GM12878 (cell line): ENCODE data around the gene HTT-AS. TPM values are rescaled to one million over a fixed set of nuclear protein-coding genes. Genes with fewer than 3 reads are reported as not detected.

ENCODE experiments used
- BCL11A ChIP-seq: IDR thresholded peaks from 2 replicates; pipeline ENCODE4 v1.6.1; 2011; ENCODE audit warnings: low read depth, low read length
- BMI1 ChIP-seq: fragments of 450-650 bp; IDR thresholded peaks from 2 replicates; pipeline ENCODE4 v1.6.1; 2016; ENCODE audit warnings: mild to moderate bottlenecking, moderate library complexity, borderline replicate concordance
- EED ChIP-seq: sonication (generic); IDR thresholded peaks from 2 replicates; pipeline ENCODE4 v1.6.1; 2016; ENCODE audit warnings: antibody characterized with exemption, low read depth
- FOS ChIP-seq: IDR thresholded peaks from 3 replicates; pipeline ENCODE4 v1.6.1; 2011; ENCODE audit warnings: borderline replicate concordance; ENCODE audit not compliant: insufficient read length; ENCODE audit errors: extremely low read depth
- IKZF1 ChIP-seq: fragments of 450-650 bp; conservative IDR thresholded peaks from 2 replicates; pipeline ENCODE4 v1.6.1; 2017; ENCODE audit warnings: antibody characterized with exemption, mild to moderate bottlenecking
- JUNB ChIP-seq: IDR thresholded peaks from 2 replicates; pipeline ENCODE4 v1.6.1; 2016; ENCODE audit warnings: antibody characterized with exemption, mild to moderate bottlenecking
- JUND ChIP-seq: IDR thresholded peaks from 2 replicates; pipeline ENCODE4 v1.6.1; 2012; ENCODE audit warnings: low read depth, mild to moderate bottlenecking, low read length, improper control_type of control experiment, moderate library complexity
- KDM1A ChIP-seq: fragments of 200-600 bp; sonication (generic); IDR thresholded peaks from 2 replicates; pipeline ENCODE4 v1.6.1; 2016; ENCODE audit warnings: borderline replicate concordance
- LARP7 ChIP-seq: fragments of 450-650 bp; IDR thresholded peaks from 2 replicates; pipeline ENCODE4 v1.6.1; 2017; ENCODE audit warnings: mild to moderate bottlenecking
- MTA2 ChIP-seq: fragments of 450-650 bp; IDR thresholded peaks from 2 replicates; pipeline ENCODE4 v1.6.1; 2016; ENCODE audit warnings: low read depth, mild to moderate bottlenecking, moderate library complexity
- POLR2AphosphoS2 ChIP-seq: IDR thresholded peaks from 2 replicates; pipeline ENCODE4 v1.6.1; 2011; ENCODE audit warnings: low read depth, mild to moderate bottlenecking, low read length, improper control_type of control experiment, moderate library complexity
- RAD51 ChIP-seq: fragments of 450-650 bp; IDR thresholded peaks from 2 replicates; pipeline ENCODE4 v1.6.1; 2016; ENCODE audit warnings: moderate library complexity, mild to moderate bottlenecking, inconsistent platforms
- SMAD1 ChIP-seq: fragments of 450-650 bp; IDR thresholded peaks from 2 replicates; pipeline ENCODE4 v1.6.1; 2018; ENCODE audit warnings: mild to moderate bottlenecking, low read depth; ENCODE audit not compliant: partially characterized antibody
- SUPT20H ChIP-seq: IDR thresholded peaks from 2 replicates; pipeline ENCODE4 v1.6.1; 2011; ENCODE audit warnings: low read depth, mild to moderate bottlenecking, low read length, moderate library complexity, borderline replicate concordance; ENCODE audit not compliant: control insufficient read depth
- TCF3 ChIP-seq: IDR thresholded peaks from 2 replicates; pipeline ENCODE4 v1.6.1; 2012; ENCODE audit warnings: low read depth, mild to moderate bottlenecking, low read length, borderline replicate concordance; ENCODE audit not compliant: insufficient read depth
- USF1 ChIP-seq: IDR thresholded peaks from 2 replicates; pipeline ENCODE4 v1.6.1; 2011; ENCODE audit warnings: borderline replicate concordance, low read depth, mild to moderate bottlenecking, moderate library complexity, mixed read lengths, low read length; ENCODE audit not compliant: insufficient read depth; ENCODE audit errors: extremely low read length
- YBX1 ChIP-seq: fragments of 450-650 bp; IDR thresholded peaks from 2 replicates; pipeline ENCODE4 v1.6.1; 2016; ENCODE audit warnings: antibody characterized with exemption
- ZNF384 ChIP-seq: IDR thresholded peaks from 2 replicates; pipeline ENCODE4 v1.6.1; 2012; ENCODE audit warnings: low read depth, mild to moderate bottlenecking, low read length, improper control_type of control experiment, borderline replicate concordance
- polyA plus RNA-seq, 11 experiments: library from polyadenylated mRNA; depleted of rRNA in 4 of 11; unstranded in 6 of 11; stranded (reverse) in 5 of 11; fragments of >200 nt; fragmentation: Nextera tagmentation in 4 of 11; fragmentation: Illumina TruSeq in 1 of 11; extraction: Ambion mirVana in 4 of 11; extraction: Trizol in 1 of 11; gene quantifications; 1 replicate in 1 of 11; 2 replicates in 10 of 11; pipeline versions ENCODE4 v1.2.1 to v1.2.3, GENCODE V29; 2011 to 2016; ENCODE audit warnings: inconsistent platforms in 2 of 11, missing spikeins in 2 of 11, low read depth in 1 of 11
- total RNA-seq, 4 experiments: library from RNA; depleted of rRNA in 3 of 4; stranded (reverse); fragments of >200 nt in 3 of 4; fragmentation: Illumina TruSeq in 1 of 4; extraction: Trizol in 1 of 4; gene quantifications; 2 replicates each; pipeline versions ENCODE4 v1.2.1 to v1.2.3, GENCODE V29; 2013 to 2021
- TF ChIP-seq, protein P1 (sequence below): fragments of 450-650 bp; IDR thresholded peaks from 2 replicates; pipeline ENCODE4 v1.6.1; 2017; ENCODE audit warnings: low read depth, mild to moderate bottlenecking, moderate library complexity
- TF ChIP-seq, protein P2 (sequence below): IDR thresholded peaks from 2 replicates; pipeline ENCODE4 v1.6.1; 2012; ENCODE audit warnings: mild to moderate bottlenecking, low read depth, low read length
- TF ChIP-seq, protein P3 (sequence below): IDR thresholded peaks from 2 replicates; pipeline ENCODE4 v1.6.1; 2012; ENCODE audit warnings: low read depth, low read length, improper control_type of control experiment
- TF ChIP-seq, protein P4 (sequence below): fragments of 450-650 bp; IDR thresholded peaks from 2 replicates; pipeline ENCODE4 v1.6.1; 2017; ENCODE audit warnings: mild to moderate bottlenecking, low read depth, inconsistent platforms; ENCODE audit not compliant: poor library complexity, severe bottlenecking

Gene HTT-AS
- total and polyA plus RNA-seq, 10 of the 15 experiments (the other 5 are each of a cell fraction or from before 2014, with no cell fraction given): not detected

GRCh38 chr4:3077796-3078195 lies 3.5 kb upstream of the HTT-AS start (continued):
- TF ChIP-seq, protein P1, sequence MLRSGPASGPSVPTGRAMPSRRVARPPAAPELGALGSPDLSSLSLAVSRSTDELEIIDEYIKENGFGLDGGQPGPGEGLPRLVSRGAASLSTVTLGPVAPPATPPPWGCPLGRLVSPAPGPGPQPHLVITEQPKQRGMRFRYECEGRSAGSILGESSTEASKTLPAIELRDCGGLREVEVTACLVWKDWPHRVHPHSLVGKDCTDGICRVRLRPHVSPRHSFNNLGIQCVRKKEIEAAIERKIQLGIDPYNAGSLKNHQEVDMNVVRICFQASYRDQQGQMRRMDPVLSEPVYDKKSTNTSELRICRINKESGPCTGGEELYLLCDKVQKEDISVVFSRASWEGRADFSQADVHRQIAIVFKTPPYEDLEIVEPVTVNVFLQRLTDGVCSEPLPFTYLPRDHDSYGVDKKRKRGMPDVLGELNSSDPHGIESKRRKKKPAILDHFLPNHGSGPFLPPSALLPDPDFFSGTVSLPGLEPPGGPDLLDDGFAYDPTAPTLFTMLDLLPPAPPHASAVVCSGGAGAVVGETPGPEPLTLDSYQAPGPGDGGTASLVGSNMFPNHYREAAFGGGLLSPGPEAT: peak; percentile 62; the same call in 1 of the 2 replicates
- TF ChIP-seq JUNB (peak; percentile 90), SUPT20H (no peak), LARP7 (no peak), IKZF1 (peak; percentile 65; the same call in 1 of the 2 replicates), USF1 (no peak), JUND (no peak), KDM1A (no peak), BMI1 (no peak; the same call in 1 of the 2 replicates), MTA2 (peak; percentile 95), RAD51 (peak; percentile 83), EED (peak; percentile 72), ZNF384 (no peak), SMAD1 (no peak), TCF3 (peak; percentile 43; the same call in 1 of the 2 replicates), YBX1 (no peak), FOS (no peak), BCL11A (peak; percentile 97), POLR2AphosphoS2 (no peak)
- TF ChIP-seq, protein P2, sequence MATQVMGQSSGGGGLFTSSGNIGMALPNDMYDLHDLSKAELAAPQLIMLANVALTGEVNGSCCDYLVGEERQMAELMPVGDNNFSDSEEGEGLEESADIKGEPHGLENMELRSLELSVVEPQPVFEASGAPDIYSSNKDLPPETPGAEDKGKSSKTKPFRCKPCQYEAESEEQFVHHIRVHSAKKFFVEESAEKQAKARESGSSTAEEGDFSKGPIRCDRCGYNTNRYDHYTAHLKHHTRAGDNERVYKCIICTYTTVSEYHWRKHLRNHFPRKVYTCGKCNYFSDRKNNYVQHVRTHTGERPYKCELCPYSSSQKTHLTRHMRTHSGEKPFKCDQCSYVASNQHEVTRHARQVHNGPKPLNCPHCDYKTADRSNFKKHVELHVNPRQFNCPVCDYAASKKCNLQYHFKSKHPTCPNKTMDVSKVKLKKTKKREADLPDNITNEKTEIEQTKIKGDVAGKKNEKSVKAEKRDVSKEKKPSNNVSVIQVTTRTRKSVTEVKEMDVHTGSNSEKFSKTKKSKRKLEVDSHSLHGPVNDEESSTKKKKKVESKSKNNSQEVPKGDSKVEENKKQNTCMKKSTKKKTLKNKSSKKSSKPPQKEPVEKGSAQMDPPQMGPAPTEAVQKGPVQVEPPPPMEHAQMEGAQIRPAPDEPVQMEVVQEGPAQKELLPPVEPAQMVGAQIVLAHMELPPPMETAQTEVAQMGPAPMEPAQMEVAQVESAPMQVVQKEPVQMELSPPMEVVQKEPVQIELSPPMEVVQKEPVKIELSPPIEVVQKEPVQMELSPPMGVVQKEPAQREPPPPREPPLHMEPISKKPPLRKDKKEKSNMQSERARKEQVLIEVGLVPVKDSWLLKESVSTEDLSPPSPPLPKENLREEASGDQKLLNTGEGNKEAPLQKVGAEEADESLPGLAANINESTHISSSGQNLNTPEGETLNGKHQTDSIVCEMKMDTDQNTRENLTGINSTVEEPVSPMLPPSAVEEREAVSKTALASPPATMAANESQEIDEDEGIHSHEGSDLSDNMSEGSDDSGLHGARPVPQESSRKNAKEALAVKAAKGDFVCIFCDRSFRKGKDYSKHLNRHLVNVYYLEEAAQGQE: no peak
- TF ChIP-seq, protein P3, sequence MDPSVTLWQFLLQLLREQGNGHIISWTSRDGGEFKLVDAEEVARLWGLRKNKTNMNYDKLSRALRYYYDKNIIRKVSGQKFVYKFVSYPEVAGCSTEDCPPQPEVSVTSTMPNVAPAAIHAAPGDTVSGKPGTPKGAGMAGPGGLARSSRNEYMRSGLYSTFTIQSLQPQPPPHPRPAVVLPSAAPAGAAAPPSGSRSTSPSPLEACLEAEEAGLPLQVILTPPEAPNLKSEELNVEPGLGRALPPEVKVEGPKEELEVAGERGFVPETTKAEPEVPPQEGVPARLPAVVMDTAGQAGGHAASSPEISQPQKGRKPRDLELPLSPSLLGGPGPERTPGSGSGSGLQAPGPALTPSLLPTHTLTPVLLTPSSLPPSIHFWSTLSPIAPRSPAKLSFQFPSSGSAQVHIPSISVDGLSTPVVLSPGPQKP: 0 out of 2 replicates have a peak, but pooled peaks have one; percentile 28
- TF ChIP-seq, protein P4, sequence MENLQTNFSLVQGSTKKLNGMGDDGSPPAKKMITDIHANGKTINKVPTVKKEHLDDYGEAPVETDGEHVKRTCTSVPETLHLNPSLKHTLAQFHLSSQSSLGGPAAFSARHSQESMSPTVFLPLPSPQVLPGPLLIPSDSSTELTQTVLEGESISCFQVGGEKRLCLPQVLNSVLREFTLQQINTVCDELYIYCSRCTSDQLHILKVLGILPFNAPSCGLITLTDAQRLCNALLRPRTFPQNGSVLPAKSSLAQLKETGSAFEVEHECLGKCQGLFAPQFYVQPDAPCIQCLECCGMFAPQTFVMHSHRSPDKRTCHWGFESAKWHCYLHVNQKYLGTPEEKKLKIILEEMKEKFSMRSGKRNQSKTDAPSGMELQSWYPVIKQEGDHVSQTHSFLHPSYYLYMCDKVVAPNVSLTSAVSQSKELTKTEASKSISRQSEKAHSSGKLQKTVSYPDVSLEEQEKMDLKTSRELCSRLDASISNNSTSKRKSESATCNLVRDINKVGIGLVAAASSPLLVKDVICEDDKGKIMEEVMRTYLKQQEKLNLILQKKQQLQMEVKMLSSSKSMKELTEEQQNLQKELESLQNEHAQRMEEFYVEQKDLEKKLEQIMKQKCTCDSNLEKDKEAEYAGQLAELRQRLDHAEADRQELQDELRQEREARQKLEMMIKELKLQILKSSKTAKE: peak; percentile 70
